ENCODE measurements around the gene ADAM10.

The ADAM10 gene

DNA sequence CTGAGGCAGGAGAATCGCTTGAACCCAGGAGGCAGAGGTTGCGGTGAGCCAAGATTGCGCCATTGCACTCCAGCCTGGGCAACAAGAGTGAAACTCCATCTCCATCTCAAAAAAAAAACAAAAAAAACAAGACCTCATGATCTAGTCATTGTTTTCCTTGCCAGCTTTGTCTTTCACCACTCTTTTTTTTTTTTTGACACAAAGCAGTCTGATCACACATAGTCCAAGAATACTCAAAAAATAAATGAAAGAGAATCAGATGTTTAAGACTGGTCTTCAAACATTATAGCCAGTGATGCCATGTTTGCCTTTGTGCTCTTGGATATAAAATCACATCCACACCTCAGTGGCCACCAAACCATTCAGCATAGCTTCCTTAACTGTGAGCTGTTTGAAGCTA lies 5.8 kb upstream of the ADAM10 start:
- DNase-seq (ENCODE audit: low spot score) = no peak

DNA sequence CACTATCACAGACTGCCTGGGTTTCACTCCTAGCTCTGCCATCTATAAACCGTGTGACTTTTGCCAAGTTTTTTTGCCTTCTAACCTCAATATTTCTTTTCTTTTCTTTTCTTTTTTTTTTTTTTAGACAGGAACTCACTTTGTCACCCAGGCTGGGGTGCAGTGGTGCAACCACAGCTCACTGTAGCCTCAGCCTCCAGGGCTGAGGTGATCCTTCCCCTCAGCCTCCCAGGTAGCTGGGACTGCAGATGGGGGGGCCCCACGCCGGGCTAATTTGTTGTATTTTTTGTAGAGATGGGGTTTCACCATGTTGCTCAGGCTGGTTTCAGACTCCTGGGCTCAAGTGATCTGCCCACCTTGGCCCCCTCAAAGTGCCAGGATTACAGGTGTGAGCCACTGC lies 3.2 kb upstream of the ADAM10 start:
- no peak for DNase-seq (ENCODE audit: low spot score)

DNA sequence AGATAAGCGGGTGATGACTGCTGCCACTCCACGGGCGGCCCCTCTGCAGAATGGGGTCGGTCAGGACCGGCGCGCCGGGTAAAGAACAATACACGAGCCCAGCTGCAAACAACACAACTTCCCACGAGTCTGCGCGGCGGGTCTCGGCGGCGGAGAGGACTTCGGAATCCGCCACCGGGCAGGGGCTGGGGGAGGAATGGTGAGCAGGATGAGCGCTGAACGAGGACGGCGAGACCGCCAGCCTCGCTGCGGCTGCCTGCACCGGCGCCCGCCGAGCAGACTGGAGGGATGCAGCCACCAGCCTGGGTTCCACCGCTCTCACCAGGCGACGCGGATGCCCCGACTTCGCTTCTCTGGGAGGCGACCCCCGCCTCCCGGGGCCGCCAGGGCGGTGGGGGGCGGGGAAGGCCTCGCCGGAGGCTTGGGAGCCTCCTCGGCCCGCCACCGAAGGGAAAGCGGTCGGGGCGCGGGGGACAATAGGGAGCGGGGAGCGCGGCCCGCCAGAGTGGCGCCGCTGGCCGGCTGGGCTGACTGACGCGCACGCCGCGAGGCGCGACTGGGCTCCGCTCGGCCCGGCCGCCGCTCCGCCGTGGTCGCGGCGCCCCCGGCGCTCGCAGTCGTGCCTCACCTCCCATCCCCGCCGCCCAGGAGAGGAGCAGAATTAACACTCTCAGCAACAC lies 515 bp downstream of the ADAM10 start:
- peak; percentile 23 for DNase-seq (ENCODE audit: low spot score)

DNA sequence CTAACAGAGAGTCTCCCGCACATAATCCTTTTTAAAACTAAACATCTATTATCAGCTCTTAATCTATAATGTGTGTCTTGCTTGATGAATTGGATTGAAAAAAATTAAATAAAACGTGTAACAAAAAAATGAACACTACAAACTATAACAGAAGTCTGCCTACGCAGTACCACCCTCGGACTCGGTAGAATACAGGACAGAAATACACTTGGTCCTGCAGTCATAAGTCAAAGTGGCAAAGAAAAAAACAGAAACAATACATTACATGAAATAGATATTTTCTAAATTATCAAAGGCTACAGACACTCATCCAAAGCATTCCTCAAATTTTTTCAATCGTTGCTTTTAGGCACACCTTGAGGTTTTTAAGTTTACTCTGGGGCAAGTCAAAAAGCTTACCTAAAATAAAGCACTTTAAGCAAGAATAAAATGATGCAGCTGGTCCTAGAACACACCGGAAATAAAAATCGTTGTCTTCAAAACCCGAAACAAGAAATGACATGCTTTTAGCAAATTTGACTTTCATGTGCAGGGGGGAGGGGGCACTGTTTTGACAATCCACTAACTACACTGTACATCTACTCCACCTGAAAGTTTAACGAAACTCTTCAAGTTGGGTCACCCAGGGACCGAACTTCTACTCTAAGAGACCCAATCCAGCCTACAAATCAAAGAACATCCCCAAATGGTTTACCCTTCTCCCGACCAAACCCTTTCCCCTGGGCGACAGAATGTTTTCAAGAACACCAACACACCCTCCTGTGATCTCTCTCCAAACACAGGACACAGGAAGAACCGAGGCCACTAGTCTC lies 1.3 kb downstream of the ADAM10 start:
- DNase-seq (ENCODE audit: low spot score) = no peak

DNA sequence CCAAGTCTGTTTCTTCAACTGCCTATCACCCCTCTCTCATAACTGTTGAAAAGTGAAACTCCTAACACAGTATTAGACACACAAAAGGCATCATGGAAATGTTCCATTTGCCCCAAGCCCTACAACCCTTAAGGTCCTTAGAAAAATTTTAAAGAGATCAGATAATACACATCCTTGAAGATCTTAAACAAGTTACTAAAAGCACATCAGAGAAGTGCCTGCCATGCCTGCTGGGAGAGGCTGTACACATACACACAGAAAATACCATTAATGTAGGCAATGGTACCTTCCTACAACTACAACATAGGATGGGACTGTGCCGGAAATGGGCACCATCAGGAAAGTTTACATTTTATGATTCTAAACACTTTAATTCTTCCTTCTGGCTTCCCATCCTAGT lies 3.3 kb downstream of the ADAM10 start:
- no peak for DNase-seq (ENCODE audit: low spot score)

DNA sequence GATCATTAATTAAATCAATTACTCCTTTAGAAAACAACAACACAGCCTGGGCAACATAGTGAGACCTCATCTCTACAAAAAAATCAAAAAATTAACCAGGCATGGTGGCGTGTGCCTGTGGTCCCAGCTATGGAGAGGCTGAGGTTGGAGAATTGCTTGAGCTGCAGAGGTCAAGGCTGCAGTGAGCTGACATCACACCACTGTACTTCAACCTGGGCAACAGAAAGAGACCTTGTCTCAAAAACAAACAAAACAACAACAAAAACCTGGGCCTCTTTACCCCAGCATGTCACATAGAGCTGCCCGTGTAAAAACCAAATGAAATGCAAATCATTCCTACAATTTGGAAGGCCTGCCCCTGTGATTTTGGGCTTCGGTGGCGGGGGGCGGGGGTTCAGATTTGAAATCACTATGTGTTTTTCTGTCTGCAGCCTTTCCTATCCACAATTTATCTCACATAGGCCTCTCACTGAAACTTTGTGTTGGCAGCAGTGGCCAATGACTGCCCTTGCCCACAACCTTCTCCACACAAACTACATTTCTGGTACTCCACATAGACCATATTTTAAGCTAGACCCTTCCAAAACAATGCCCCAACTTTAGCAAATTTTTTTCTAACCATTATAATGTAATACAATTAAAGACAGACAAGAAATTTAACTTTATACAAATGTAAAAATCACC lies 6.5 kb downstream of the ADAM10 start:
- DNase-seq (ENCODE audit: low spot score) = no peak

DNA sequence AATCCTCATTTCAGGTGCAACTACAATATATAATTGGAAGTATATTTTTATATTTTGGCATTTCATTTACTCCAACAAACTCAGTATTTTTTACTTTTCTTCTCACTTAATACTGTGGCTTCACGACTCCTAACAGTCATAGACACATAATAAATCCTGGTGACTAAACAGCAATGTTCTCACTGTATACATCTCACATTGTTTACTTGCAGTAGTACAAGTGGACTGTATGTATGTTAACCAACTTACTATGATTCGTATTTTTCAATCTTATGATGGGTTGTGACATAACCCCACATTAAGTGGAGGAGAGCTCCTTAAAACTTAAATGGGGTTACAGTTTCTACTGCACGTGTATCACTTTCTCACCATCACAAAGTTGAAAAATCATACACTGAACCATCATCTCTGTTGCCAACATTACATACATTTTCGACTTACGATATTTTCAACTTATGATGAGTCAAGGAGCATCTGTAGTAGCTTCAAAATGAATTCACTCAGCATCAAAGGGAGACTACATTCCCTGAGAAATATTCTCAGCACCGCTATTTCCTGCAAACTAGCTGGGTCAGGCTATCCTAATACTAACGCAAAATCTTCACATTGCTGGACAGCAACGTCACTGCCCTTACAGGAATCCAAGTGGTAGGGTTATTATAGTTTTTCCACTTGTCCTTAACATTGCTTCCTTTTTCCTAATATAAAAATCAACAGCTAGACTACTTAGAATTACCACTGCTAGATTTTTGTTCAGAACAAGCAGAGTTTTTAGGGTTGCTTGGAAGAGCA lies 7.3 kb downstream of the ADAM10 start:
- DNase-seq (ENCODE audit: low spot score) = no peak

DNA sequence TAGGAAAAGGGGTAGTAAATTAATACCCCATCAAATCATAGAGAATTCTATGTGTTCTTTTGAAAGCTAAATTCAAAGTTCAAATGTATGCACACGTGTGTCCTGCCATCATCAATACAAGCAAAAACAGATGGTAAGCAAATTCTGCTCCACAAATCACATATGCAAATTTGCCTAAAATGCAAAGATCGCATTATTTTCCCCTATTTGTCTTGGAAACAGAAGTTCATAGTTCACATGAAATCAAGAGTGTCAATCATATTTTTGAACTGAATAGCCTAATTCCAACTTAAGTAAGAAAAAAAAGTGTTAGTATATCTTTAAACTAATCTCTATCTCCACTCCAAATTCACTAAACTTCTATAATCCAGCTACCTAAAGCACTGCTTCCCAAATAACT lies 8.5 kb downstream of the ADAM10 start:
- no peak for DNase-seq (ENCODE audit: low spot score)

DNA sequence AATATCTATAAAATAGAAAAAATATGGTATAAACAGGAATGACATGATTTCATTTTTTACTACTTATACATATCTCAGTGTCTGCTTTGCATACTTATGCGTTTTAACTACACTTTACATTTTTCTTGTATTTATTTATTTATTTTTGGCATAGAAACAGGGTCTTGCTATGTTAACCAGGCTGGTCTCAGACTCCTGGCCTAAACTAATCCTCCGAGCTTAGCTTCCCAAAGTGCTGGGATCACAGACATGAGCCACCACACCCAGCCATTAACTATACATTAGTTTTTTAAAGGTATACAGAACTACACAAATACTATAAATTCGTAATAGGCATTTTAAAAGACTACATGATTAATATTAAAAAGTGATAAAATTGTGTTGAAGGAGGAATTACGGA lies 9.1 kb downstream of the ADAM10 start:
- DNase-seq (ENCODE audit: low spot score) = no peak

DNA sequence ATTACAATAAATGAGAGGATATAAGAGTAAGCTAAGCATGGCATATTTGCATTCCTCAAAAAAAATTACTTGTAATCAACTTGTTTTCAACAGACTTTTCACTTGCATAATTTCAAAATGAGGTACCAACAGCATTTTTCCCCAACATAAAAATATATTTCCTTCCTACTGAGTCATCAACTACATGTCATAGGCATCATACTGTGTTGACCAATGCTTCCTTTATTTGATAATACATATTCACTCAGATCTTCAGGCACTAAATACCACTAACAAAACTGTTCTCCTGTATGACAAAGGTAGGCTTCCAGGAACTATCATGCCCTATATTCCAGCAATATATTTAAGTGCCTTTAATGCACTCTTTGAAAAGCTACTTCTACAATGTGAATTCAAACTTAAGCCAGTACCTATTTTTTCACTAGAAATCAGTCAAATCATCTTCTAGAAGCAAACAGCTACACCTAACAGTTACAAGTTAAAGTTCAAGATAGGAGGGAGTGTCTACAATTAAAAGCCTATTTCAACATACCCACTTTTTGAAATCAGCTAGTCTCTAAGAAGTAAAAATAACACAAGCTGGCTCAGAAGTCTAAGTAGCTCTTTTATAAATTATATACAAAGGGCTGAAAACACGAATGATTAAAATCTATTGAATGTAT lies 11.3 kb downstream of the ADAM10 start:
- no peak for DNase-seq (ENCODE audit: low spot score)

DNA sequence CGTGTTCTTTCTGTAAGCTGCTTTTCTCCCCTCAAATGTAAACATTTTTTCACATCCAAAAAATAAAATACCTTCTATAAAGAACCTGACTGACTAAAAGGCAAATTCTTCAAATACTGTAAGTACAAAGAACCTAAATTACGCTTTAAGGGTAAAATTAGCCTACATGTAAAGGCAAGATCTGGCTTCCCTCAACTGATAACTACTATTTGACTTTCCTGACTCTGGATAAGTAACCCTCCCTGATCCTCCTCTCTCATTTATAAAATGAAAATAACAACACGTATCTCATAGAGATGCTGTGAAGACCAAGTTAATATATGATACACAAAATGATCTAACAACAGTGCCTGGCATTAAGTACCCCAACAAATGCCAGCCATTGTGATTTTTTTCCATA lies 12.2 kb downstream of the ADAM10 start:
- DNase-seq (ENCODE audit: low spot score) = no peak

DNA sequence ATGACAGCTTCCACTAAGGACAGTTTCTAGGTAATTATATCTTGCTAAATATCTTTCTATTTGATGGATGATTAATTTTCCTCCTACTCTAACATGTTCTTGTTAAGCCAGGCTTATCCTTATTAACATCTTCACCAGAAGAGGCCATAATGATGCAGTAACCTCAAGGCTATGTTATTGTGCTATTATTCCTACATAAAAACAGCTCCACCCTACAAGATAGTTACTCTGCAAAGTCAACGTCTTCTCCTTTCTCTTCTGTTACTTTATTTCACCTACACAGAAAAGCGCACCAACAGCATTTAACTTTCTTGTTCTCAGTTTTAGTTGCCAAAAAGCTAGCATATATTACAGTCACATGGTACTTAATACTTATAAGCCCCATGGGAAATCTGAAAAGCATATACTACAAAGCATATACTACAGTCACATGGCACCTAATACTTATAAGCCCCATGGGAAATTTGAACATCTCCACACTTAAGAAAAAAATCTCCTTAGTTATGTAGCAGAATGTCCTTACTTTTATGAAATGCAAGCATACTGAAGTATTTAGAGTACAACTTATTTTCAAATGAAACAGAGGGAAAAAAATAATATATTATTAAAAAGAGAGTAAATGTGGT lies 13.4 kb downstream of the ADAM10 start:
- DNase-seq (ENCODE audit: low spot score) = no peak

DNA sequence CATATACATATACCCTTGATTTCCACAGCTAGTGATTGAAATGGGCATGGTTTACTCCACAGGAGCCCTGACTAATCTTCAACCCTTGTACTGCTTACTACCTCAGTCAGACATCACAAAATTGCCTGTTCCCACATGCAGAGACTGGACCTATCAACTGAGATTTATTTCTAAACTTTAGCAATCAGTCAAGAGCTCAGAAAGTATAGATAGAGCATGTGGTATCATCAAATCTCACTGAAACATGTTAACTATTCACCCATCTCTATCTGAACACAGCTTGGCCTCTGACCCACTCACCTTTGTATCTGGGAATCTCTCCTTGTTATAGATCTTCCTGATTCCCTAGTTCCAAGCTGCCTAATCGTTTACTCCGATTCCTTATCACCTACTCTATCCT lies 14.6 kb downstream of the ADAM10 start:
- DNase-seq (ENCODE audit: low spot score) = no peak

DNA sequence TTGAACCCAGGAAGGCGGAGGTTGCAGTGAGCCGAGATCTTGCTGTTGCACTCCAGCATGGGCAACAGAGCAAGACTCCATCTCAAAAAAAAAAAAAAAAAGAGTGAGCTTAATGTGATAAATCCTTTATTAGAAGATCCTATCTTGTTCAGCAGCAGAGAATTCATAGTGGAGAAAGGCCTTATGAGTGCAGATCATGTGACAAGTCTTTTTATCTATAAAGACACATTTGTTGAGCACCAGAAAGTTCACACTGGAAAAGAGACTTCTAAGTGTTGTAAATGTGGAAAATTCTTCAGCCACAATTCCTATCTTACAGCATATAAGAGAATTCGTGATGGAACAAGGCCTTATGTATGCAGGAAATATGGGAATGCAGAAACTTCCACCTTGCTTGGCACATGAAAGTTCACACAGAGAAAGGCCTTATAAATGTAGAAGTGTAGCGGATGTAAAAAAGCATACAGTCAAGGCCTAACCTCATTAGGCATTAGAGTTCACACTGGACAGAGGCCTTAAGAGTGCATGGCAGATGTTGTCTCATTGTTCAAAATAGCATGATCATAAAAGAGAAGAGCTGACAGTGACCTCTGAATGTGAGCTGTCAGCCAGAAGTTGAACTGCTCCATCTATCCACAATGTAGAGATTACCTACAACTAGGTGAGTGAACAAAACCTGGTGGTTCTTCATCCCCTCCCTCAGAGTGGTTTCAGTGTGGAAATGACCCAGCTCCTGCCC lies 16.7 kb downstream of the ADAM10 start:
- DNase-seq (ENCODE audit: low spot score) = no peak

DNA sequence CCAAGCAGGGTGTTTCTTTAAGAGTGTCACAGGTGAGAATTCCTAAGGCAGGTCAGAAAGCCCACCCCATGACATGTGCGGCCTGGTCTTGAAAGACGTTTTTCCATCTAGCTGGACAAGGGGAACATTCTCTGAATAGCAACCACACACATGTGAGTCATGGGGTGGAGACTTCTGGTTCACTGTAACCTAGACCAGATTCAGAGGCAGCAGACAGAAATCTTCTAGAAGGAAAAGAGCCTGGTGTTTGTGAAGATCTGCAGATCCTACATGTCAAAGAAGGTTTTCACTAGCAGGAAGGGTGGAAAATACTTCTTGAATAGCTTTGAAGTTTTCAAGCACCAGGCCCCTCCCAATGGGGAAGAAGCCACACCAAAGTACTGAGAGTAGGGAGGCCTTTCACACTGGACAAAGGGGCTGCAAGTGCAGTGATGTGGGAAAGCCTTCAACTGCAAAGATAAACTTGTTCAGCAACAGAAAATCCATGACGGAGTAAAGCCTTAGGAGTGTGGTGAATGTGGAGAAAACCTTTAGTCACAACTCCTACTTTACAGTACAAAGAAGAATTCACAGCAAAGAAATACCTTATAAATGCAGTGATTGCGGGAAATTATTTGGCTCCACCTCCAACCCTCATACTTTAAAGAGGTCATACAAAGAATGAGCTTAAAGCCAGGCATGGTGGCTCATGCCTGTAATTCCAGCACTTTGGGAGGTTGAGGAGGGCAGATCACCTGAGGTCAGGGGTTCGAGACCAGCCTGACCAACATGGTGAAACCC lies 17.6 kb downstream of the ADAM10 start:
- no peak for DNase-seq (ENCODE audit: low spot score)

DNA sequence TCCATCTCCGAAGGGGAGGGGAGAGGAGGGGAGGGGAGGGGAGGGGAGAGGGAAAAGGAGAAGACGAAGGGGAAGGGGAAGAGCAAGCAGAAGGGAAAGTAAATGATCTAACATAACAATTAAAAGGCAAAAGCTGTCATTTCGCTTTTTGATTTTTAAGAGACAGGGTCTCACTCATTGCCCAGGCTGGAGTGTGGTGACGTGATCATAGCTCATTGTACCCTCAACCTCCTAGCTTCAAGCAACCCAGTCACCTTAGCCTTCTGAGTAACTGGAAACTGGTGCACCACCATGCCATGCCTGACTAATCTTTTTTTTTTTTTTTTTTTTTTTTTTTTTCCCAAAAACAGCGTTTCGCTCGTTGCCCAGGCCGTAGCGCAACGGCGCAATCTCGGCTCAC lies 22.6 kb downstream of the ADAM10 start:
- no peak for DNase-seq (ENCODE audit: low spot score)

DNA sequence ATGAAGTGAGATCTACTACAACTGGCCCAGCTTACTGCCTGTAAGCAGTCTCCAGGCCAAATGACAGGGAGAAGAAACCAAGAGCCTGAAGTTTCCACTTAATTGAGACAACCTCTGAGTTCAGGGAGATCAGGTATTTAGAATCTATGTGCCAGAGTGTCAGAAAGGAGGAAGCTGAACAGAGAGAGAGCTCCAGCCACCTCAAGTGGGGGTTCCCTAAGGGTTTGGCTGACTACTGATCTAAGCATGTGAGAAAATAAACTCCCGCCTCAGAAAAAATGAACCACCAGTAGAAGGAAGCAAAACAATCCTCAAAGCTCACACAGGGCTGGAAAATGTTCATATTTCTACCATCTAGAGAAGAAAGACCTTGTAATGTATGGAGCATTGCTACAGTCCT lies 25.0 kb downstream of the ADAM10 start:
- no peak for DNase-seq (ENCODE audit: low spot score)

DNA sequence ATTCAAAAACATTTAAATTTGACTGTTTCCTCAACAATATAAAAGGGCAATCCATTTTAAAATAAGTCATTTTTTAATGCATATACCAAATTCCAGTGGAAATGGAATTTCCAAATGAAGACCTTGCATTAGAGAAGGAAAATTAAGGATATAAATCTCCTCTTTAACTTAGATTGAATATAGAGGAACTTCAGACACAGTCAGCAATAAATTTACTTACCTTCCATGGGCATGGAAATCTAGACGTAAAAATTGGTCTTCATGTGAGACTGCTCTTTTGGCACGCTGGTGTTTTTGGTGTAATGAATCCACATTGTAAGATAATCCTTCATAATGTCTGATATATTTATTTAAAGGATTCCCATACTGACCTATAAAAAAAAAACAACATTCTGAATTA lies 32.1 kb downstream of the ADAM10 start:
- DNase-seq (ENCODE audit: low spot score) = no peak

DNA sequence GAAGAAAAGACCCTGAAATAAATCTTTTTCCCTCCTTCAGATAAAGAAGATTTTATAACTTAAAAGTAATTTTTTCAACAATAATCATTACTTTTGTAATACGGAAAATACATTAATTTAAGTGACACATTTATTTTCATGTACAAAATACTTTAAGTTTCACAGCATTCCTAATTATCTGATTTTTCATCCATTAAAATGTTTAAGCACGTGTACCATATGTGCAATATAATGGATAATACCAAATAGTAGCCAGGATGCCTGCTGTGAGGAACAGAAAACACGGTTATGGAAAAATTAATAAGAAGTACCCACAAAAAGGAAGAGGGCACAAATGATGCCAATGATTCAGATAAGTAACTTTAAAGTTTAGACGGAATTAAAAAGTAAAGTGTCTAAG lies 33.5 kb downstream of the ADAM10 start:
- no peak for DNase-seq (ENCODE audit: low spot score)
